Cortex of kidney (tissue), 1 donor: ENCODE data around the gene PDE6A.

Source experiments
- DNase-seq: peaks from one replicate; lab custom pipeline; 2025; lab: John Stamatoyannopoulos, UW

The PDE6A gene

DNA sequence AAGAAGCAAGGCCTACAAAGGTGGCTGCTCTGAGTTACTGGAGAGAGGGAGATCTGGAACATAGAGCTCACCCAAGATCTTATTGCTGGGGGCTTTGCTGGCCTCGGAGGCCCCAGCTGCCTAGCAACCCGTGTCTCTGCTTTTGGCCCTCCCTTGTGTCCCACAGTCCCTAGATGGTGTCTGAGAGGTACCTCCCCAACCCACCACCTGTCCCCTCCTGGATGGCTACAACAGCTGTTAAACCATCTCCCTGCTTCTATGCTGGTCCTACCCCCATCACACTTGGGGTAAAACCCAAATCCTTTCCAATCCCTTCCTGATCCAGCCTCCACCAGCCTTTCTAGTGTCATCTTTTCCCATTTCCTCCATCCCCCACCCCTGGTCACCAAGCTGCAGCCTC, 127.9 kb downstream of the PDE6A start:
- no peak for DNase-seq

DNA sequence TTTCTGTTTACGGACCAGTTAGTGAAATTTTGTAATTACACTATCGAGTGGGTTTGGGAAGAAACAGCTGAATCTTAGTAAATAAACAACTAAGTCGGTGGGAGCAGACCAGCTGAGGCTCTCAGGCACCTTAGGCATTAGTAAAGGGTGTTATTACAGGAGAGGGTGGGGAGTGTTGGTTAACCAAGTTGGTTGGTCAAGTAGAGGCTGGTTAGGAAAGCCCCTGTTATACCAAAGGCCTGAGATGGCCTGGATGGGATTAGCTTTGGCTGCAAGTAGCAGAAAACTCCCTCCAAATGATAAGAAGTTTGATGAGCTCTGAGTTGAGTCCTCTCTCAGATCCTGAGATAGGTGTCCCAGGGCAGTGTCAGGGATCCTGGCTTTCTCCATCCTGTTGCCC, 133.1 kb downstream of the PDE6A start:
- DNase-seq = no peak

DNA sequence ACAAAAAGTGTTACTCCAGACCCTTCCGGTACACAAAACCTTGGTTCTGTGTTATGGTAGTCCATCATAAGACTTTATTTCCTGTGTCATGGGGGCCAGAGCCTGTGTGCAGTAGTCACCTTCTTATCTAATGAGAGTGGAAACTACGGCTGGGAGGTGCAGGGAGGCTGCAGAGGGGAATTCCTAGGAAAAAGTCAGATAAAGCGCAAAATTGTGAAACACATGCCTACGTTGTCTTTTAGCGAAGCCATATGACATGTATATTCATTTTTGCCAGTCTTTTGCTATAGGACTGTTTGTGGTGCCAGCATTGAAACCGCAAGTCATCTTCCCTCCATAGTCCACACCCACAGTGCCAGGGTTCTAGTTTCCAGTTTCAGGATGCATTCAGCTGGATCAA, 133.7 kb downstream of the PDE6A start:
- DNase-seq = no peak

DNA sequence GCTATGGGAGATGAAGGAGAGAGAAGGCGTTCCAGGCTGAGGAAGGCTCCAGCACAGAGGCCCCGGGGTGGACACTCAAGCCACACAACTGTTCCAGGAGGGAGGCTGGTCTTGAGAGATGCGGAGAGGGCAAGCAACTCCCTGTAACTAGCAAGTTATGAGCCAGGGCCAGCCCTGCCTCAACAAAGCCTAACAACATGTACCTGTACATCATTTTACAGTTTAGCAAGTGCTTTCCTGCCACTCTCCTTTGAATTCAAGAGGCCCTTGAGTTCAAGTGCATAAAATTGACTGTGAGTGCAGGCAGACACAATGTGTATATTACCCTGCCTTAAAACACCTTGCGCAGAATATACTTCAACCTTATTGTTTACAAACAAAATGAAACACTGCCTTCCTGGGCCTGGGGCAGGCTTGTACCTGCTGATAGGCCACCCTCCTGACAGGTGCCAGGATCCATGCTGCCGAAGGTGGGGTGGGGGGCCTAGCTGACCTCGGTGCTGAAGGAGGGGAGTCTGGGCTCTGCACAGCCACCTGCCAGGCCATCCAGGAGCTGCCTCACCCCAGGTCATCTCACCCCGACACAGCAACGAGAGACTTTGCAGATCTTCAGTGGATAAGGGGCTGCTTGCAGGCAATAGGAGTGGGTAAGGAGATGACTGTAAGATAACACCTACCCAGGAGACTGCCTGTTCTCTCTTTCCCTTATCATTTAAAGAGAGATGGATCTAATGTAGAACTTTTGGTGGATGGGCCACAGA, 134.5 kb downstream of the PDE6A start:
- DNase-seq = no peak

DNA sequence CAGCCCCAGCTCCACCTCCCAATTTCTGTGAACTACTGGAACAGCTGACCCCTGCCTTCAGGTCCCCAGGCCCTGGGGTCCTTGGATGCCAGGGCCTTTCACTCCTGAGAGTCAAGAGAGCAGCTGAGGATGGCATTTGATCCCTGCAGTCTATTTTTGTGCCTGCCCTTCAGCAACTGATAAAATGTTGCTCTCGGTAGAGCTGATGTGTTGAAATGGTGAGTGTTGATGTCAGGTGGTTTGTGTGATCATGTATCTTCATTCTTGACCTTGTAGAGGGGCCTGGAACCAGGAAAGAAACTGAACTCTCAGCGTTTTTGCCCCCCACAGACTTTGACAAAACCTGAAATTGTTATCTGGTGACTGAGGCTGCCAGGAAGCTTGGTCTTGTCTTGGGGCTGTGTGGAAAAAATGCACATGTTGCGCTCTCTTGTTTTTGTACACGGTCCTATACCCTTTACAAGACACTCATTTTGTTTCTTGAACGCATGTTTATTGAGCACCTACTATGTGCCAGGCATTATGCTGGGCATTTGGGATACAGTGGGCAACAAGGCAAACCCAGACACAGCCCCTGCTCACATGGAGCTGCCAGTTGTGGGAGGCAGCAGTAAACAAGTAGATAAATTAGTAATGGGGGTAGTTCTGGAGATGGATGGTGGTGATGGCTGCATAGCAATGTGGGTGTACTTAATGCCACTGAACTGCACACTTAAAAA, 136.2 kb downstream of the PDE6A start:
- no peak for DNase-seq
